Glutamatergic neuron (in vitro differentiated cells): Measurements from ENCODE around the gene ARHGAP22. TPM values are rescaled to one million over a fixed set of nuclear protein-coding genes. Genes with fewer than 3 reads are reported as not detected.
"Not testable (repeated sequence)": the region's sequence is repeated elsewhere in the genome, so short reads cannot be mapped to it uniquely, and the experiment has no call there.

ENCODE experiments used
- DNase-seq: peaks from one replicate; pipeline ENCODE4 v3.0.0; 2022
- H3K27ac Mint-ChIP-seq: one replicate; pipeline ENCODE4 v1.8.0; 2020; ENCODE audit warnings: mild to moderate bottlenecking, mixed read lengths, inconsistent platforms; ENCODE audit not compliant: unreplicated experiment
- H3K27me3 Mint-ChIP-seq: one replicate; pipeline ENCODE4 v1.8.0; 2020; ENCODE audit warnings: mild to moderate bottlenecking, moderate library complexity, mixed read lengths, inconsistent platforms; ENCODE audit not compliant: unreplicated experiment
- H3K36me3 Mint-ChIP-seq: one replicate; pipeline ENCODE4 v1.8.0; 2020; ENCODE audit warnings: mild to moderate bottlenecking, mixed read lengths, inconsistent platforms; ENCODE audit not compliant: unreplicated experiment
- H3K4me1 Mint-ChIP-seq: one replicate; pipeline ENCODE4 v1.8.0; 2020; ENCODE audit warnings: mild to moderate bottlenecking, low read depth, mixed read lengths, inconsistent platforms; ENCODE audit not compliant: unreplicated experiment
- H3K4me3 Mint-ChIP-seq: one replicate; pipeline ENCODE4 v1.8.0; 2020; ENCODE audit warnings: mild to moderate bottlenecking, mixed read lengths, inconsistent platforms; ENCODE audit not compliant: unreplicated experiment
- H3K9me3 Mint-ChIP-seq: one replicate; pipeline ENCODE4 v1.8.0; 2020; ENCODE audit warnings: mild to moderate bottlenecking, moderate library complexity, mixed read lengths, inconsistent platforms; ENCODE audit not compliant: unreplicated experiment
- CTCF ChIP-seq: fragments of 200-600 bp; sonication (generic); IDR thresholded peaks from one replicate; pipeline ENCODE4 v1.5.0; 2021; ENCODE audit not compliant: partially characterized antibody, unreplicated experiment
- total RNA-seq: library from RNA; stranded (reverse); fragmentation: NEBNext Ultra II Directional; extraction: Animal tissue kit (Norgen Biotek cat#: 25700); gene quantifications from one replicate; pipeline ENCODE4 v1.2.1, GENCODE V29; 2021; ENCODE audit not compliant: unreplicated experiment

ARHGAP22 gene
- total RNA-seq, 1 donor from 2014 or later, result 10.0 TPM

- DNase-seq, result no peak
- Mint-ChIP-seq H3K9me3 (no peaks in the 10 kb centered on the region), H3K27me3 (no peaks in the 10 kb centered on the region), H3K27ac (no peak overlapping the region), H3K4me3 (no peak overlapping the region), H3K4me1 (peaks cover 16% of the 10 kb centered on the region), H3K36me3 (no peaks in the 10 kb centered on the region)
- TF ChIP-seq CTCF, result no peak
Observed at GRCh38 chr10:48430402-48430993, 174.4 kb downstream of the ARHGAP22 start.

- Mint-ChIP-seq H3K4me1 (peaks cover 13% of the 10 kb centered on the region), H3K36me3 (no peaks in the 10 kb centered on the region), H3K27me3 (no peaks in the 10 kb centered on the region), H3K27ac (no peak overlapping the region), H3K4me3 (no peak overlapping the region), H3K9me3 (no peaks in the 10 kb centered on the region)
- TF ChIP-seq CTCF, result no peak
- no peak for DNase-seq
Observed at GRCh38 chr10:48429309-48429708, 175.6 kb downstream of the ARHGAP22 start.

- no peak overlapping the region for H3K27ac Mint-ChIP-seq
- H3K4me3 Mint-ChIP-seq, result no peak overlapping the region
- no peaks in the 10 kb centered on the region for H3K36me3 Mint-ChIP-seq
- H3K27me3 Mint-ChIP-seq, result no peaks in the 10 kb centered on the region
- H3K9me3 Mint-ChIP-seq, result no peaks in the 10 kb centered on the region
- H3K4me1 Mint-ChIP-seq, result peaks cover 13% of the 10 kb centered on the region
- DNase-seq, result no peak
- TF ChIP-seq CTCF, result no peak
Observed at GRCh38 chr10:48428896-48429295, 176.0 kb downstream of the ARHGAP22 start.

- Mint-ChIP-seq H3K27me3 (no peaks in the 10 kb centered on the region), H3K4me3 (no peak overlapping the region), H3K4me1 (no peaks in the 10 kb centered on the region), H3K36me3 (no peaks in the 10 kb centered on the region), H3K27ac (no peak overlapping the region), H3K9me3 (no peaks in the 10 kb centered on the region)
- DNase-seq, result no peak
- no peak for TF ChIP-seq CTCF
Observed at GRCh38 chr10:48423884-48424283, 181.0 kb downstream of the ARHGAP22 start.

GRCh38 chr10:48421862-48422261 is 183.0 kb downstream of the ARHGAP22 start:
- not testable (repeated sequence) for H3K9me3 Mint-ChIP-seq, H3K27ac Mint-ChIP-seq, H3K27me3 Mint-ChIP-seq, H3K4me1 Mint-ChIP-seq, H3K36me3 Mint-ChIP-seq, H3K4me3 Mint-ChIP-seq, DNase-seq
